Heart left ventricle (tissue), 13 donors: ENCODE data around the gene LONRF2.

Source experiments
- CTCF ChIP-seq, 12 donors: fragments of 200-600 bp; sonication (generic) in 4 of 12; IDR thresholded peaks; one replicate each; pipeline versions ENCODE4 v1.5.0 to v1.8.0; 2018 to 2022; ENCODE audit warnings: antibody characterized with exemption in 12 of 12, mild to moderate bottlenecking in 5 of 12
- POLR2A ChIP-seq, 2 donors: fragments of 450-650 bp; IDR thresholded peaks; one replicate each; pipeline ENCODE4 v1.6.1; 2017; ENCODE audit warnings: antibody characterized with exemption in 2 of 2, mild to moderate bottlenecking in 2 of 2, moderate library complexity in 2 of 2
- donor health status: ischemic (EF 13 %, LVEDD 7.1; RV severe dilation, severe dysfunction).
- donor health status: DM: no; HTN: yes; CAD: no.
- donor health status: DM: no; HTN: no; CAD: no.
- donor health status: ischemic (EF 25% LVEDD 6.9; RV normal size, moderate dysfunction).
- donor health status: ischemic (EF 25% LVEDD 5.7; RV mildly dilated, moderate dysfunction).
- donor health status: ischemic (EF 35%, LVEDD 5.7; RV mildly dilated, moderate dysfunction).
- donor health status: nonischemic (EF 11% LVEDD 7.7; RV severe dilation, severe dysfunction).
- donor health status: DM: yes; HTN: yes; CAD: no.
- donor health status: PGD.
- donor health status: ischemic (EF 29% LVEDD 5.4; RV normal size, mild dysfunction).
- donor health status: nonischemic (EF 23%, LVEDD 6.1; RV moderate dilation, normal function).

GRCh38 chr2:100290718-100291151, 31.6 kb downstream of the LONRF2 start:
- TF ChIP-seq CTCF (IDR thresholded peaks at IDR 0.05) (no peak), POLR2A (IDR thresholded peaks at IDR 0.05) (no peak)
